GM18858 (cell line): ENCODE results near the gene LUZP2.

Experiments
- ATAC-seq: cut with Tn5 transposase; IDR thresholded peaks from one replicate; pipeline ENCODE4 v1.9.1; 2021; ENCODE audit not compliant: unreplicated experiment

Gene LUZP2

GRCh38 chr11:24805671-24806070, 308.8 kb downstream of the LUZP2 start:
- ATAC-seq, result no peak

DNA sequence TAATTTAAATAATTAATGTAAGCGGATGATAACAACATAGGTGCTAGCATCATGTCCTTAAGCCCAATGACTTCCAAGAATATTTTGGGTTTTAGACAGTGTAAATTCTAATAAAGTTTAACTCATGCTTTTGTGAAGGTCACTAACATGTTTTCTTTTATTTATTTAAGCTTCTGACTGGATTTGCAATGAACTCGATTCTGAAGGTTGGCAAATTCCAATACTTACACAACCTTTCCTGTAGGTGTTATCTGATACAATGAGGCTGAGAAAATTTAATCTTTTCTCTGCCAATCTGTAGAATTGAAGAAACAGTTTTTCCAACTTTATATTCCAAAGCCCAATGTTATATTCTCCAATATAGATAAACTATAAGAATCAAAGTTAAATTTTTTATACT, 311.3 kb downstream of the LUZP2 start:
- no peak for ATAC-seq

DNA sequence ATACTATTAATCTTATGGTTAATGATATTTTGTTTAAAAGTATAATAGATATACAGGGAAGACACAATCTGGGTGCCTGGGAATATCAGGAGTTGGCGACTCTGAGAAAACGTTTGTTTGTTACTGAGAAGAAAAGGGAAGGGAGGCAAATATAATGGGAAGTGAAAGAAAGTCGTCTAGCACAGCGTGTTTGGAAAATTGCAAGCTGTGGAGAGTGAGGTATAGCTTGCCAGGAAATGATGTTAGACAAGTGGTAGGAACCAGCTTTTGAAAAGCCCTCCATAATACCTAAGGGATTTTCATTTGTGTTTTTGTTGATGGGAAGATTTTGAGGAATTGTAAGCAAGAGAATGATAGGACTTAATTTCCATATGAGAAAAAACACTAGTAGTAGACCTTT, 322.2 kb downstream of the LUZP2 start:
- ATAC-seq, result no peak

DNA sequence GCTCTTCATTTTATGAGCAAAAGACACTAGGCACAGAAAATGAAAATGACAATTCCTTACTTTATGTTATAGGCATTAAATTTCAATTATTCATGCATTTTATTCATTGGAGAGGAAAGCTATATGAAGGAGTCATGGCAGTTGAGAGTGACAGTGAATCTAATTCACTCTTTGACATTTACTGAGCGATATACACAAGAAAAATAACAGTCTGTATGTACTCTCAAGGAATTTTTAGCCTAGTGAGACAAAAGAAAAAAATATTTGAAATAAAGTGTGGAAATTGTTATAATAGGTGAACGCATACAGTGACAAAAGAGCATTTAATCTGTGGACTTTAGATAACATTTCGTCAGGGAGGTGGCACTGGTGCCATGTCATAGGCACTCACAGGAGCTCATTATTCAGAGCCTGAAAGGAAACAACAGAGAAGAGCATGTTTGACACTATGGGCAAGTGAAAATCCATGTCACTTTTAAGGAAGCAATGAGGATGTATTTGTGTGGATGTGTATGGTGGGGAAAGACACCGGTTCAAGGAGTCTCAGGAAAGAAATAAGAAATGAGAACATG, 323.1 kb downstream of the LUZP2 start:
- no peak for ATAC-seq

GRCh38 chr11:24820541-24820940, 323.7 kb downstream of the LUZP2 start:
- ATAC-seq, result no peak

DNA sequence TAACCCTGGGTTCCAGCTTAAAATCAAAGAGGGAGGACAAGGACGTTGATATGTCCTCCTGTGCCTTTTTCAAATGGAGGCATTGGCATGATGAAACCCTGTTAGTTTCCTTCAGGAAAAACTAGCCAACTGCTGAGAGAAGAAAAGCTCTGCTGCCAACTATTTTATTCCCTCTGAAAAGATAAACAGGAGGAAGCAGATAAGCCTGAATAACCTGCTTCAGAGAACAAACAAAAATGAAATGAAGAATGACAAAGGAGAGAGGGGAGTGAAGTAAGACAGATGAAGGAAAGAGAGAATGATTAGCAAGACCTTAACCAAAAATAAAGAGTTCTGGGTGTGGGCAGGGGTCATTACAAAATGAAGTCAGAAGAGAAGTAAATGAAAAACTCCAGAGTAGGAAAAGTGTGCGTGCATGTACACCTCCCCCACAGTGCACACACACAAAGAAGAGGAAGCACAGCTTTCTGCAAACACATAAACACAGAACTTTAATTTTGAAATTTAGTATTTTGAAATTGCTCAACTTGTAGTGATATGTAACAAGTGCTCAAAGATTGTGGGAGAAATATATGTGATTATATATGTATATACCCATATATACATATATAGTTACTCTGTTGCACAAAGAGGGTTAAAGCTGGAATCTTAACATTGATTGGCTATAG, 332.2 kb downstream of the LUZP2 start:
- ATAC-seq, result no peak

DNA sequence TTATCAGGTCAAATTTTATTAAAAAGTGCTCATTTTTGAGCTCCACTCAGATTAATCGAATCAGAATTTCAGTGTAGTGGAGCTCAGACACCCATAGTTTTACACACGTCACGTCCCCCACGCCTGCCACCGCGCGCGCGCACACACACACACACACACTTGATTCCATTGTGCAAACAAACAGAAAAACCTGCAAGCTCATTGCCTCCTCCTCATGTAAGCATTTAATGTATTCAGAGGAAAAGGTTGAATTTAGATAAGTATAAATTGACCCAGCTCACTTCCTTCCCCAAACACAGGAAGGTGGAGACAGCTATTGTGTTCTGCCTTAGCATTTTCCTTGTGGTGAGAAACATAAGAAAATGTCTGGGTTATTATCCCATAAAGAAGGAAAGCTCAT, 336.7 kb downstream of the LUZP2 start:
- ATAC-seq, result no peak

DNA sequence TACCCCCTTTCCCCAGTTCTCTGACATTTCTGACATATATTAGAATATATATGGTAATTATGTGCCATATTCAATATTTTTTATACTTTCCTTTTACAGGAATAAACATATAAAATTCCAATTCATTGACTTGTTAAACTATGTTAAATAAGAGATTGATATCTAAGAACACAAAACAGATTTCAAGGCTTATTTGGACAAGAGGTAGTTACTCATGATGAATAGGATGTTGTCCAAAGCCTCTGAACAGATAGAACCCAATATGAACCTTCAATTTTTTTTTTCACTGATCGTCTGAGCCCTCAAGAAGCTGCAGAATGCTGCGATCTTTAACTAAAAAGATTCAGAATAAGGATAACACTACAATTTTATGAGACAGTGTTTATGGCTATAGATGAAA, 340.3 kb downstream of the LUZP2 start:
- no peak for ATAC-seq

DNA sequence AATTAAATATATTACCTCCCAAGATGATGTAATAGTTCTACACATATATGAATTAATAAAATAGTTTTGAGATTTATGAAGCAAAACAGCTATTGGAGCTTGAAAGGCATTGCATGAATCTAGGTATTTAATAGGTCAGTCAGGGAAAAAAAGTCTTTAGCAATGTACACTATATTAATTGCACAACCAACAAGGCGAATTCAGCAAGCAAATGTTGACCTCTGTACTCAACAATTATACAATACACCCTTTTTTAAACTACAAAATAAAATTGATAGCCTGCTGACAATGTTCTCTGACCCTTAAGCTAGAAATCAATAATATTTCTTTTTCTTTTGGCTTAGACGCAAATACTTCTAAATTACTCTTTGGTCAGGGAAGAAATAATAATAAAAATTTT, 345.5 kb downstream of the LUZP2 start:
- no peak for ATAC-seq

DNA sequence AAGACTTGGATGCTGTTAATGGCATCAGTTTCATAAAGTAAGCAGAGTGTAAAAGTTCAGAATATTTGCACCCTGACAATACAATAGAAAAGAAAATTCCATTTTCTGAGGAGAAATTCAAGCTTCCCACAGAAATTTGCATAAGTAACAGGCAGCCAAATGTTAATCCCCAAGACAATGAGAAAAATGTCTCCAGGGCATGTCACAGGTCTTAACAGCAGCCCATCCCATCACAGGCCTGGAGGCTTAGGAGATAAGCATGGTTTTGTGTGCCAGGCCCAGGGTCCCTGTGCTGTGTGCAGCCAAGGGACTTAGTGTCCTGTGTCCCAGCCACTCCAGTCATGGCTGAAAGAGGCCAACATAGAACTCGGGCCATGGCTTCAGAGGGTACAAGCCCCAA, 347.6 kb downstream of the LUZP2 start:
- no peak for ATAC-seq

GRCh38 chr11:24848857-24849256, 352.0 kb downstream of the LUZP2 start:
- no peak for ATAC-seq

DNA sequence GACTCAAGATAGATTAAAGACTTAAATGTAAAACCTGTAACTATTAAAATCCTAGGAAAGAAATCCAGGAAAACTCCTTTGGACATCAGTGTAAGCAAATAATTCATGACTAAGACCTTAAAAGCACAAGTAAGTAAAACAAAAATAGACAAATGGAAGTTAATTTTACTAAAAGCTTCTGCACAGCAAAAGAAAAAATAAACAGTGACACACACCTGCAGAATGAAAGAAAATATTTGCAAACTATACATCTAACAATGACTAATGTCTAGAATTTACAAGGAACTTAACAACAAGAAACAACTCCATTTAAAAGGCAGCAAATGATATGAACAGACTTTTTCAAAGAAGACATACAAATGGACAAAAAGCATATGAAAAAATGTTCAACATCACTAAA, 359.1 kb downstream of the LUZP2 start:
- no peak for ATAC-seq

GRCh38 chr11:24859801-24860300, 363.0 kb downstream of the LUZP2 start:
- ATAC-seq, result no peak

GRCh38 chr11:24861440-24861839, 364.6 kb downstream of the LUZP2 start:
- ATAC-seq, result no peak

DNA sequence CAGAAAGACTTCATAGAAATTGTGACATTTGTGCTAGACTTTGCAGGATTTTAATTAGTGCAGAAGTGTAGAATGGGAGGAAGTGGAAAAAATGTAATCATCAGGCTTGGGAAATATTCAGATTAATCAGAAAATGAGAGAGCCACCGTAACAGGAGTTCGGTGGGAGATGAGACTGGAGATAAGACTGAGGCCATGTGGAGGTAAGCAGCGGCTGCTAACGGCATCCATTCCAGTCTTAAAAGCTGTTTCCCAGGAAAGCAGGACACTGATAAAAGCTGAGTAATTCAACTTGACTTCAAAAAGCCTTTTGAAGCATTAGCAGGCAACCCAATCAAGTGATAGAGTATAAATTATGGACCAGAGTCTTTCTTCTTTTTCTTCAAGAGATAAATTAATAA, 369.9 kb downstream of the LUZP2 start:
- no peak for ATAC-seq

- ATAC-seq, result no peak
Observed at GRCh38 chr11:24870048-24870447, 373.2 kb downstream of the LUZP2 start.

DNA sequence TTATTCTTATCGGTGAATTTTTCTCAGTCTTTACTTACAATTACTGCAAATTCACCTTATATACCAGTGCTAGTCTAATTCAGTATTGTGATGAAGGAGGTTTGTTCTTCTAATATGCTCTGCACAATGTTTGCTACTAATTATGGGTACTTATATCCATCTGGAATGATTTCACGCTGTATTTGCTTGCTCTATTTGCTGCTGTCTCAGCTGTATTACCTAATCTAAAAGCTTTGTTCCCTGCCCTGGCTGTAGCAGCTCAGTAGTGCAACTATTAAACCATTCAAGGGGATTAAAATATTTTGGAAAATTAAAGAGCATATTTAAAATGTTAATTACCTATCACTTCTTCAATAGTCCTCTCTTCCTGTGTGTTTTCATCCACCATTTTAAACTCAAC, 375.3 kb downstream of the LUZP2 start:
- no peak for ATAC-seq

GRCh38 chr11:24872651-24873311, 375.9 kb downstream of the LUZP2 start:
- ATAC-seq, result no peak

DNA sequence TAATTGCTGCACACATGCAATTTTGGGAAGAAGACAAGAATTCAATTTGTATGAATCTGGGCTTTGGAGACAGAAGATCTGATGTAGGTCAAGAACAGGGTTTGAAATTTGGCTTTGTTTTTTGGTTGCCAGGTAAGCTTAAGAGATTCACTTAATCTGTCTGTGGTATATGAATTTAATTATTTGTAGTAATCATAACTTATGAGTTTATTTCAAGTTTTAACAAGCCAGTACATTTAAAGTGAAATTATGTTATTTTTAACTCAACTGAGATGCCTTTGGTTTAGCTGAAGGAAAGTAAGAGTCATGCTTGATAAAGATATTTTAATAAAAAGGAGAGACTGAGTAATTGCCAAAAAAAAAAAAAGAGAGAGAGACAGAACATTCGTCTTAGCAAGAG, 384.1 kb downstream of the LUZP2 start:
- no peak for ATAC-seq

DNA sequence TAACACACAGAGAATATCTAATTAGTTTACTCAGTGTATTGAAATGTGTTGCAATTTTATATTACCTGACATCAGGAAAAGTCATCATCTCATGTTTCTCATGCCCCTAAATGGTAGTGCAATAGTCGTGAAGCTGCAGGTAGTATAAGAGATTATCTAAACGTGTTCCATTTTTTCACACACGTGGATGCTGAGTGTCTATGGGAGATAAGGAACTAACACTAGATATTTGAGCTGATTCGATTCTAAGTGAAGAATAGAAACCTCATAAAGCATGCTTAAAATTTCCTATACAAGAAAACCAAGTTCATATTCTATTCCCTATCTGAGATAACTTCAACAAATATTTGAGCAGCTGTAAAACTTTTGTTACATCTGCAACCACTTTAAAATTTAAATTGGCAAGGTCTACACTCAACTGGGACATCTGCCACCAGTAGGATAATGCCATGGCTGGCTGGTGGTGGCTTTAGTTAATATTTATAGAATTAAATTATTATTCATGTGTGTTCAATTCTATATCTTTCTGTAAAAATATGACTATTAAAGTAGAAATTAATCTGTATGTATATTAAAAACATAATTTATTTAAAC, 388.8 kb downstream of the LUZP2 start:
- ATAC-seq, result no peak

DNA sequence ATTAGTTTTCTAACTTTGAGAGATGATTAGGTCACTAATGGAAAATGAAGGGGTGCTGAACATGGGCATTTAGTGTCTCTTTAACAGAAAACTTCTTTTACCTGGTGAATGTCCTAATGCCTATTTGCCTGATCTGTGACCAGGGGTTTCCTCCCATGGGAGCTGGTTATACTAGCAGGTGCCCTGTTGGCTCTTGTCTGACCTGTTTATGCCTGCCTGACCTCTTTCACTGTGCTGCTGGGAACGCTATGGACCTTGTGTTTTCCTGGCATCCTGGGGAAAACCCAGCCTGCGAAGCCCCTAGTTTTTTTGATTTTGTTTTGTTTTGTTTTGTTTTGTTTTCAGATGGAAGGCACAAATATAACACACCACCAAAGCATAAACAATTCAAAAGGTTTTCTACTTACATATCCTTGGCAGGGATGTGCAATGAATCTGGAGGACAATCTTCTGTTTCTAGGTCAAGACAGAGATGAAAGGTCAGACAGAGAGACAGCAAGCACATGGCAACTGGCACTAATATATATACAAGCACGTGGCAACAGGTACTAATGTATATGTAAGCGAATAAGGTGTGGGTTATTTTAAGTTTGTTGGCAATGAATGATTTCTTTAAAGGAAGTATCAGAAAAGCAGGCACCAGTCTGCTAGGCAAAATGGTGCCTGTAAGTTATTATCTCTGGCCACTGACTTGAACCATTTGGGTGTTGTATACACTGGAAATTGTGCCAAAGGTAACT, 390.2 kb downstream of the LUZP2 start:
- ATAC-seq, result no peak
